GM10266 (cell line): Measurements from ENCODE around the gene PNMA3.
"Not testable (repeated sequence)": the region's sequence is repeated elsewhere in the genome, so short reads cannot be mapped to it uniquely, and the experiment has no call there.

ENCODE experiments used
- DNase-seq: peaks from one replicate; pipeline ENCODE4 v3.0.0; 2012; ENCODE audit errors: extremely low spot score
- TF ChIP-seq, protein P1 (sequence below): IDR thresholded peaks from 2 replicates; pipeline ENCODE4 v1.5.1; 2012; ENCODE audit warnings: mild to moderate bottlenecking, low read depth; ENCODE audit not compliant: control insufficient read depth, insufficient read depth; ENCODE audit errors: missing control alignments

Gene PNMA3

DNA sequence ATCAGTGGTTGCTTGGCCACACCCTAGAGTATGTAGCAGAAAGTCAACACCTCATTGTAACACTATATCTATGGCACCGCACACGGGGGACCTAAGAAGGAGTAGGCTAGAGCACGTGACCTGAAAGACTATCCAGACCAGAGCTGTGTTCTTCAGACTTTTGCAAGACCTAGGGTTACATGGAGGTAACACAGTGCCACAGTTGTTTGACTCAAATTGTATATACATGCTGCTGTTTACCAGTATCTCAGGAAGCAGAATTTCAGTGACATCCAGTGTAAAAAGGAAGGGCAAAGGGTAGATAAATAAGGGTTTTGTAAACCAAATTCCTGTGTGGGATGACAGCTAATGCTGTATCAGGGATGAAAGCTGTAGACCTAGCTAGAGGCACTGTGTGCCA lies 46.1 kb downstream of the PNMA3 start:
- TF ChIP-seq, protein P1, sequence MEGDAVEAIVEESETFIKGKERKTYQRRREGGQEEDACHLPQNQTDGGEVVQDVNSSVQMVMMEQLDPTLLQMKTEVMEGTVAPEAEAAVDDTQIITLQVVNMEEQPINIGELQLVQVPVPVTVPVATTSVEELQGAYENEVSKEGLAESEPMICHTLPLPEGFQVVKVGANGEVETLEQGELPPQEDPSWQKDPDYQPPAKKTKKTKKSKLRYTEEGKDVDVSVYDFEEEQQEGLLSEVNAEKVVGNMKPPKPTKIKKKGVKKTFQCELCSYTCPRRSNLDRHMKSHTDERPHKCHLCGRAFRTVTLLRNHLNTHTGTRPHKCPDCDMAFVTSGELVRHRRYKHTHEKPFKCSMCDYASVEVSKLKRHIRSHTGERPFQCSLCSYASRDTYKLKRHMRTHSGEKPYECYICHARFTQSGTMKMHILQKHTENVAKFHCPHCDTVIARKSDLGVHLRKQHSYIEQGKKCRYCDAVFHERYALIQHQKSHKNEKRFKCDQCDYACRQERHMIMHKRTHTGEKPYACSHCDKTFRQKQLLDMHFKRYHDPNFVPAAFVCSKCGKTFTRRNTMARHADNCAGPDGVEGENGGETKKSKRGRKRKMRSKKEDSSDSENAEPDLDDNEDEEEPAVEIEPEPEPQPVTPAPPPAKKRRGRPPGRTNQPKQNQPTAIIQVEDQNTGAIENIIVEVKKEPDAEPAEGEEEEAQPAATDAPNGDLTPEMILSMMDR, result no peak
- DNase-seq, result no peak

DNA sequence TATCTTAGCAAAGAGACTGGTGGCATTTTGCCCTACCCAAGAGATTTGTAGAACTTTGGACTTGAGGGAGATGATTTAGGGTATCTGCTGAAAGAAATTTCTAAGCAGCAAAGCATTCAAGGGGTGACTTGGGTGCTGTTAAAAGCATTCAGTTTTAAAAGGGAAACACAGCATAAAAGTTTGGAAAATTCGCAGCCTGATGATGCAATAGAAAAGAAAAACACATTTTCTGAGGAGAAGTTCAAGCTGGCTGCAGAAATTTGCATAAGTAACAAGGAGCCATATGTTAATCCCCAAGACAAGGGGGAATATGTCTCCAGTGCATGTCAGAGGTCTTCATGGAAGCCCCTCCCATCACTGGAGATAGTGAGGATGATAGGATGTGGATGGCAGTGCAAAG lies 48.7 kb downstream of the PNMA3 start:
- not testable (repeated sequence) for DNase-seq

DNA sequence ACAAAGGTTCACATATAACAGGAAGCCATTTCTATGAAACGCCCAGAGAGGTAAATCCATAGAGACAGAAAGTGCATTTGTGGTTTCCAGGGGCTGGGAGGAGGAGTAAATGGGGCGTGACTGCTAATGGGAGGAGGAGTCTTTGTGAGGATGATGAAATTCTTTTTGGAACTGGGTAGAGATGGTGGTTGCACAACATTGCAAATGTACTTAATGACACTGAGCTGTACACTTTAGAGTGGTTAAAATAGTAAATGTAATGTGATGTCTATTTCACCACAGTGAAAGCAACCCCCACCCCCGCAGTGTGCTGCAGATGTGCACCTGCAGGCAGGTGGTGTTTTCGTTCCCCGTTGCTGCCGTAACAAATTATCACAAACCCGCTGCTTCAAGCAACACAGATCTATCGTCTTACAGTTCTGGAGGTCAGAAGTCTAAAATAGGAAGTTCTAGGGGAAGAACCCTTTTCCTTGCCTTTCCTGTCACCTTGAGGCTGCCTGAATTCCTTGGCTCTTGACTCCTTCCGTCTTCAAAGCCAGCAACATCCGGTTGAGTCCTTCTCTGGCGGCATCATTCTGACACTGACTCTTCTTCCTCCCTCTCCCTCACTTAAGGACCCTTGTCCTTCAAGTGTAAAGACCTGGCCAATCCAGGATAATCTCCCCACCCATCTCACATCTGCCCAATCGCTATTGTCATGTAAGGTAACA lies 50.0 kb downstream of the PNMA3 start:
- DNase-seq, result not testable (repeated sequence)
